IPS-15b (cell line): ENCODE results near the gene MEF2B.

Source experiments
- H3K27me3 ChIP-seq: one replicate; pipeline ENCODE4 v1.6.1; 2013; ENCODE audit warnings: low read length; ENCODE audit not compliant: control insufficient read depth, insufficient read depth
- H3K36me3 ChIP-seq: one replicate; pipeline ENCODE4 v1.6.1; 2013; ENCODE audit warnings: low read length; ENCODE audit not compliant: control insufficient read depth, insufficient read depth
- H3K4me1 ChIP-seq: one replicate; pipeline ENCODE4 v1.6.1; 2013; ENCODE audit warnings: mild to moderate bottlenecking, low read length; ENCODE audit not compliant: control insufficient read depth, insufficient read depth
- H3K4me3 ChIP-seq: one replicate; pipeline ENCODE4 v1.5.1; 2013; ENCODE audit warnings: low read depth, low read length
- H3K9ac ChIP-seq: one replicate; pipeline ENCODE4 v1.6.1; 2013; ENCODE audit warnings: low read depth, mild to moderate bottlenecking, low read length
- H3K9me3 ChIP-seq: one replicate; pipeline ENCODE4 v1.6.1; 2013; ENCODE audit warnings: mild to moderate bottlenecking, low read length; ENCODE audit not compliant: control insufficient read depth, insufficient read depth

The MEF2B gene

DNA sequence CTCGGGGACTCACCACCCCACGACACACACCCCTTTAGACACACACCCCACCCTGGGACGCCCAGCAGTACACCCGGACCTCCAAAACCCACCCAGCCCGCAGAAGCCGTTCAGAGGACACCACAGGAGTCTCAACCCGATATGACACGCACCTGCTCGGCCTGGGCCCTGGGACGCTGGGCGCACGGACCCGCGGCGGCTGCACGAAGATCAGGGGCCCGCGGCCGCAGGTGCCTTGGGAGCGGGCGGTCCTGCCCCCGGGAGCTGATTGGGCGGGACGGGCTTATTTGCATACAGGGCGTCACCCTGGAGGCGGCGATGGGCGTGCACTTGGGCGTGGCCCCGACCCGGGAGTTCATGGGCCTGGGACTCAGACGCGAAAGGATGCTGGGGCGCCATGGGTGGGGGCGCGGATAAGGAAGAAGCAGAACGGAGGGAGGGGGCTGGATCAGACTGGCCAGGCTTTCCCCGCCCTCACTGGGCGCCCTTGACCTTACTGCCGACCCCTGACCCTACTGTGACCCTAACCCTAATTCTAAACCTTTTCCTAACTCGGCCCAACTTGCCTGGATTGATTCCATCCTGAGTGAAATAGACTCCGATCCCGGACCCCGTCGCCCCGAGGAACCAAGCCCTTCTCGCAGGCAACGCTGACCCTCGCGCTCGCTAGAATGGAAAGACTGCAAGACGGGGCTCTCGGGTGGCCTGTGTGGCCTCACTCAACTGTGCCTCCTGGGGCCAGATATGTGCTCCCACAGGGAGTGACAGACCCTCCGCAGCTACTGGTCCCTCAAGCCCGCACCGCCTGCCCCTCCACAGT lies at the start of gene MEF2B:
MEF2B (minus strand) TSS at position 211 of the 820 bp plus-strand sequence. CDS start 19,528 bp downstream, outside the sequence.
- no peak within 1 kb of the TSS for H3K9ac ChIP-seq
- H3K9me3 ChIP-seq = no peaks in the 10 kb centered on the region
- no peaks in the 10 kb centered on the region for H3K36me3 ChIP-seq
- peak within 1 kb of the TSS; percentile 53 for H3K4me3 ChIP-seq
- peaks cover 8% of the 10 kb centered on the region for H3K4me1 ChIP-seq
- H3K27me3 ChIP-seq = peaks cover 23% of the 10 kb centered on the region

DNA sequence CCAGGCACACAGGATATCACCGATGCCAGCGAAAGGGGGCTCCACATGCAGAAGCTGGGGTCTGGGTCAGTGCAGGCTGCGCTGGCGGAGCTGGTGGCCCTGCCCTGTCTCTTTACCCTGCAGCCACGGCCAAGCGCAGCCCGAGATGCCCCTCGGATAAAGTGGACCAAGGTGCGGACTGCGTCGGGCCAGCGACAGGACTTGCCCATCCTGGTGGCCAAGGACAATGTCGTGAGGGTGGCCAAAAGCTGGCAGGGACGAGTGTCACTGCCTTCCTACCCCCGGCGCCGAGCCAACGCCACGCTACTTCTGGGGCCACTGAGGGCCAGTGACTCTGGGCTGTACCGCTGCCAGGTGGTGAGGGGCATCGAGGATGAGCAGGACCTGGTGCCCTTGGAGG lies 48.8 kb upstream of the MEF2B start:
- no peak overlapping the region for H3K9ac ChIP-seq
- peaks cover 15% of the 10 kb centered on the region for H3K27me3 ChIP-seq
- H3K36me3 ChIP-seq = no peaks in the 10 kb centered on the region
- no peaks in the 10 kb centered on the region for H3K4me1 ChIP-seq
- no peak overlapping the region for H3K4me3 ChIP-seq
- no peaks in the 10 kb centered on the region for H3K9me3 ChIP-seq

DNA sequence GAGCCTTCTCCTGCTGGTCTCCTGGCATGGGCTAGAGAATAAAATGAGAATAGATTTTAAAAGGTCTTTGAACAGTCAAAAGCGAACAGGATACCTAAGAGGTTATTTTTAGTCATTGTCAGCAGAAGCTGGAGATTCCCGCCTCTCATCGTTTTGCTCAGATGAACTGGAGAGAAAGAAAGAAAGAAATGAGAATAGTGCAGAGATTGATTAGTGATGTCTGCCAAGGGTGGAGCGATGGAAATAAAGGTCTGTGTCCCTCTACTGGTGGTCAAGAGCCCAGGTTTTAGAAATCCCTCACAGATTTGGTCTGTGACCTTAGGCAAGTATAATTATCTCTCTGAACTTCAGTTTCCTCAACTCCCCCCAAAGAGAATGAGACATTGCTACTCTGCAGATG lies 47.0 kb upstream of the MEF2B start:
- Histone ChIP-seq H3K9me3 (no peaks in the 10 kb centered on the region), H3K4me3 (no peak overlapping the region), H3K4me1 (no peaks in the 10 kb centered on the region), H3K36me3 (no peaks in the 10 kb centered on the region), H3K9ac (no peak overlapping the region), H3K27me3 (peaks cover 30% of the 10 kb centered on the region)

DNA sequence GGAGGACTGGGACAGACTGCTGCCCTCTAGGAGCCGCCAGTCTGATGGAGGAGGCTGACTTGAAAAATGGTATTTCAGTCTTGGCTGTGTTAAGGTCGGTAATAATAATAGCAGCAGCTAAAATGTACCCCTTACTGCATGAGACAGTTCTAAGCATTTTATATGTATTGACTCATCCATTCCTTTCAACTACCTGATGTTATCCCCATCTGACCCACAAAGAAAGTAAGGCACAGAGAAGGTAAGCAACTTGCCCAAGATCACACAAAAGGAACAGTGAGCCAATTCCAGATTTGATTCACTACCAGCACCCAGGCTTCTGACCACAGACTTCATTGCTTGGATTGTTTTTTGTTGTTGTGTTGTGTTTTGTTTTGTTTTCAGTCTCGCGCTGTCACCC lies 45.7 kb upstream of the MEF2B start:
- H3K27me3 ChIP-seq = peaks cover 41% of the 10 kb centered on the region
- no peak overlapping the region for H3K4me3 ChIP-seq
- no peaks in the 10 kb centered on the region for H3K36me3 ChIP-seq
- H3K4me1 ChIP-seq = no peaks in the 10 kb centered on the region
- H3K9me3 ChIP-seq = no peaks in the 10 kb centered on the region
- no peak overlapping the region for H3K9ac ChIP-seq

DNA sequence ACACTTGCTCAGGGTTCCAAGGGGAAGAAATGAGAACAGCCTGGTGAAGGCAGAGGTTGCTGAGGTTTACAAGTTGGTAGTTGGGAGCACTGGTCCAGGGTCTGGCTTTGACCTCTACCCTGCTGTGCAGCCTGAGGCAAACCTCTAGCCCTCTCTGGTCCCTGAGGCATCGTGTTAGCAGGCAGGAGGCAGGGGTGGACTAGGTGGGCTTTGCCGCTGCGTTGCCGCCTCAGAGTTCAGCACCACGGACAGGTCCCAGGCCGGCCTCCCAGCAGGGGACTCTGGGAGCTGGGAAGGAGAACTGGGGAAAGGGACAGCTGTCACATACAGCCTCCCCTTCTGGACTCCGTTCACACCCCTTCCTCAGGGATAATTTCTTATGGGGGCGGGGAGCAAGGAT lies 44.8 kb upstream of the MEF2B start:
- no peaks in the 10 kb centered on the region for H3K9me3 ChIP-seq
- H3K9ac ChIP-seq = no peak overlapping the region
- H3K27me3 ChIP-seq = peaks cover 47% of the 10 kb centered on the region
- H3K36me3 ChIP-seq = no peaks in the 10 kb centered on the region
- no peak overlapping the region for H3K4me3 ChIP-seq
- no peaks in the 10 kb centered on the region for H3K4me1 ChIP-seq

DNA sequence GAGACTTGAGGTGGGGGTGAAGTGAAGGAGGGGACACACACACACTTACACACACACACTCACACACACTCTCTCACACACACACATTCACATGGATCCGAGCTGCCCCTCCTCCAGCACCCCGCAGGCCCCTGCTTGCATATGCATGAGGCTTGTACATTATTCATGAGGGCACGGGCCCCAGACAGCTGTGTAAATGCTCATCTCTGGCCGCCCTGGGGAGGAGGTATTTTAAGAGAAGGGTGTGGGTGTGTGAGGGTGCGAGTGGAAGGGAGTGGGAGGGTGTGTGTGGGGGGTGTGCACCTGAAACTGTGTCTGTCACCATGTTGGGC lies 44.1 kb upstream of the MEF2B start:
- no peaks in the 10 kb centered on the region for H3K36me3 ChIP-seq
- no peaks in the 10 kb centered on the region for H3K4me1 ChIP-seq
- peaks cover 54% of the 10 kb centered on the region for H3K27me3 ChIP-seq
- H3K9ac ChIP-seq = no peak overlapping the region
- no peaks in the 10 kb centered on the region for H3K9me3 ChIP-seq
- peak overlapping the region; percentile 1 for H3K4me3 ChIP-seq

DNA sequence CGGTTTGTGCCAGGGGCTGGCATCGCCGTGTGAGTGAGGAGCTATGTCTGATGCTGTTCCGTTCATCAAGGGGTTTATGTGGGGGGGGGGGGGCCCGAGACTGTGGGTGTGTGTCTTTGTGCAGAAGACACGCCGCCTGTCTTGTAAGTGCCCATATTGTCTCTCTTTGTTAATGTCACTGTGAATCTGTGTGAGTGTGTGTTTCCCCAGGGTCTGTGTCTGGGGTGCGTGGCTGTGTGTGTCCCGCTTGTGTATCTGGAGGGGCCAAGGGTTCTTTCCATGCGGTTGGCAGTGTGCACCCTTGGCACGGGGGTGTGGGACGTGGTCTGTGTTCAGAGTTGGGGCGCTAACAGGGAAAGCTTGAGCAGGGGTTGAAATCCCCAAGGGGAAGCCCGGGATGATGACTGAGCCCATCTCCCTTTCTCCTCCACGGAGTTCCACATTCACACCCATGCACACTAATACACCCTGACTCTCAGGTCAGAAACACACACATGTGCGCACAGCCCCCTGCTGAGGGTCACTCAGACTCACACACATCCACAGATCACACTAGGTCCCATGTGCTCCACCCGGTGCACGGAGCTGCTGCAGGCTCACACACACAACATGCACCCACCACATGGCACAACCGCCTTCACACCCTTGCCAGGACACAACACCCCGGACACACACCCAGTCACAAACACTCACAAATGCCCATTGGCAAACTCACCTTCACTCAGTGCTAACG lies 43.5 kb upstream of the MEF2B start:
- Histone ChIP-seq H3K27me3 (peaks cover 59% of the 10 kb centered on the region), H3K4me3 (peak overlapping the region; percentile 1), H3K9me3 (no peaks in the 10 kb centered on the region), H3K4me1 (no peaks in the 10 kb centered on the region), H3K9ac (no peak overlapping the region), H3K36me3 (no peaks in the 10 kb centered on the region)

DNA sequence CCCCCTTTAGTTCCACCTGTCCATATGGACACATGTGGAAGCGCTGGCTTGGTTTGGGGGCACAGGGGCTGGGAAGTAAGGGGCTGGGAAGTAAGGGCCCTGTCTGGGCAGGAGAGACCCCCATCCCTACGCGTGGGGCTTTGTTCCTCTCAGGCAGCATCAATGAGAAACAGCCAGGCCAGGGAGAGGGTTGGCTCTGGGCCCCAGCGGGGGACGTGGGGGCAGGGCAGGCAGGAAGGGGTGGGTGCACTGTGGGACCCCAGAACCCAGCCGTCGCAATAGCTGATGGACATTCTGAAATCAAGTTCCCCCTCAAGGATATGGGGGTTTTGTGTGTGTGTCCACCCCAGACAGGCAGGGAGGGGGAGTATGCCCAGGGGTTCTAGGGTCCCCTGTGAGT lies 42.9 kb upstream of the MEF2B start:
- Histone ChIP-seq H3K36me3 (no peaks in the 10 kb centered on the region), H3K9me3 (no peaks in the 10 kb centered on the region), H3K4me1 (no peaks in the 10 kb centered on the region), H3K9ac (no peak overlapping the region), H3K27me3 (peaks cover 61% of the 10 kb centered on the region), H3K4me3 (peak overlapping the region; percentile 56)

DNA sequence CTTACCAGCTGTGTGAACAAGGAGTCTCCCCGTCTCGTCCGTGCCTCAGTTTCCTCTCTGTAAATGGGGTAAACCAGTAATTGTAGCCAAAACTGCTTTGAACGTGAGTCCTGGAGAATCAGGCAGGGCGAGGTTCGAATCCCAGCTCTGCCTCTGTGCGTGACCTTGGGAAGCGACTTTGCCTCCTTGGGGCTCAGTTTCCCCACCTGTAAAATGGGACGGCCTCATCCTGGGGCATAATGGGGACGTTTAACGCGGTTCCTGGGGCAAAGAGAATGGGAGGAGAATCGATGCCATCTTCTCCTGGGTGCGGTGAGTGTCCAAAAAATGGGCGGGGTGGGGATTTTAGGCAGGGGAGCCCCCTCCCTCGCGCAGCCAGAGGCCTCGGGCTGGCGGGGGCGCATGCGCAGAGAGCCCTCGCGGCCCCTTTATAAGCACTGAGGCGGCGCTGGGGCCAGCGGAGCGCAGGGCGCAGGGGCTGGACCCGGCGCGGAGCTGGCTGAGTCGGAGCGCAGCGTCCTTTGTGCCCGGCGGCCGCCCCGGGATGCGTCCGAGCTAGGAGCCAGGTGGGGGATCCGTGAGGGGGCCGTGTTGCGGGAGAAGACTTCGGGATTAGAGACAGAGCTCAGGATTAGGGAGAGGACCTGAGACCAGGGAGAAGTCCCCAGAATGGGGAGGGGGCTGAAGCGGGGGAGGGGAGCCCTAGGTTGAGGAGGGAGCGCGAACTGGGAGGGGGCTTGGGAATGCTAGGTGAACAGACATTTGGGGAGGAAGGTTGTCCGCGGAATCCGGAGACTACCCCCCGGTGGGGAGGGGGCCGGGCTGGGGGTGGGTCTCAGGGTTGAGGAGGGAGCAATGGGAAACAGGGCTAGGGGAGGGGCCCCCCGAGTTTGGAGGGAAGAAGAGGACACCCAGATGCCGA lies 41.7 kb upstream of the MEF2B start, which contains the start of gene NCAN:
NCAN (plus strand) TSS at position 460 of the 922 bp plus-strand sequence. CDS start 4,996 bp downstream, outside the sequence.
- no peaks in the 10 kb centered on the region for H3K36me3 ChIP-seq

DNA sequence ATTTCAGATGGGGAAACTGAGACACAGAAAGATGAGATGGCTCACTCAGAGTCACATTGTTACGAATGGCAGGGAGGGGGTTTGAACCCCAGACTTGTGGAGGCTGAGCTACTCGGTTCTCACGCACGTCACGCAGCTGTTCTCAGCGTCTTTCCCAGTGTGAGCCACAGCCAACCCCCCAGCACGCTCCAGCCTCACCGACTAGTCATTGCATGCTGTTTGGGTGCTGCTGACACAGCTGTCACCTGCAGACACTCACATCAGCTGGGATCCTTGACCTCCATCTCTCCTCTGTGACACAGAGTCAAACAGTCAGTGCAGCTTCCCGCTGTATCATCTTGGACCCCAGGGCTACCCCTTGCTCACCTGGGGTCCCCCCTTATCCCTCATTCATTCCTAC lies 39.3 kb upstream of the MEF2B start:
- Histone ChIP-seq H3K9me3 (no peaks in the 10 kb centered on the region), H3K36me3 (no peaks in the 10 kb centered on the region), H3K4me1 (no peaks in the 10 kb centered on the region), H3K27me3 (peaks cover 86% of the 10 kb centered on the region), H3K9ac (no peak overlapping the region), H3K4me3 (no peak overlapping the region)

More for the DNA sequence above, 41.7 kb upstream of the MEF2B start, which contains the start of gene NCAN:
- Histone ChIP-seq H3K9ac (no peak within 1 kb of the TSS), H3K27me3 (peaks cover 71% of the 10 kb centered on the region), H3K9me3 (no peaks in the 10 kb centered on the region), H3K4me1 (no peaks in the 10 kb centered on the region), H3K4me3 (peak within 1 kb of the TSS; percentile 56)
